GM23248 (cell line): ENCODE data around the gene AMOTL1.

Experiments used
- EZH2 ChIP-seq: fragments of 200-600 bp; sonication (generic); IDR thresholded peaks from 2 replicates; pipeline ENCODE4 v1.6.1; 2018; ENCODE audit warnings: antibody characterized with exemption, mild to moderate bottlenecking; ENCODE audit not compliant: insufficient read depth, poor library complexity, severe bottlenecking
- EZH2phosphoT487 ChIP-seq: fragments of 200-600 bp; sonication (generic); IDR thresholded peaks from 2 replicates; pipeline ENCODE4 v1.6.1; 2018; ENCODE audit warnings: antibody characterized with exemption, moderate library complexity, mild to moderate bottlenecking, low read depth; ENCODE audit not compliant: insufficient read depth

- no peak for TF ChIP-seq EZH2phosphoT487
- TF ChIP-seq EZH2, result no peak
Observed at GRCh38 chr11:94849839-94850238, 81.7 kb downstream of the AMOTL1 start.
